ENCODE data around the gene TENM3.
"Not testable (repeated sequence)": the region's sequence is repeated elsewhere in the genome, so short reads cannot be mapped to it uniquely, and the experiment has no call there.

The TENM3 gene

DNA sequence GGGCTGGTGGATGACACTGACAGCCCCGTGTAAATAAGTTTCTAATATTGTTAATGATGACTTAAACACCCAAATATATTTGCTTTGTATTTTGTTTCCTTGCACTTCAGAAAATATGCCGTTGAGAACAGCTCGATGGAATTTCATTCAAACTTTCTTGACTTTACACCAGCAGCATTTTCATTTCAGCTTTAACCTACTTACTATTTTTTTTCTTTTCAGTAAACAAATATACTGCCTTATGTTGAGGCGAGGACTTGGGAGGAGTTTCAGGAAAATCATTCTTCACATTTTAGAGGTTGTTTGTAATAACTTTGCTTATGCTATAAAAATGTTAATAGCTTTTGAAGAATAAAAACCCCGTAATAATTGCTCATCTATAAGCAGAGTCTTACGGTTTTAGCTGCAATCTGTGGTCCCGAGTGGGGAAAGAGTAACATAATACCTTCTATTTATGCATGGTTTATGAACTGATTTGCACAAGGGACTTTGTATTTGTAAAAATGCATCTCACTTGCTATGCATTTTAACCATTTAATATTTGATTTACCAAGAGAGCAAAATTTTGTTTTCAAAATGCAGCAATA is 14.1 kb upstream of the TENM3 start:
- no peak for DNase-seq

GRCh38 chr4:182230256-182230655 is 12.9 kb upstream of the TENM3 start:
- DNase-seq: no peak

DNA sequence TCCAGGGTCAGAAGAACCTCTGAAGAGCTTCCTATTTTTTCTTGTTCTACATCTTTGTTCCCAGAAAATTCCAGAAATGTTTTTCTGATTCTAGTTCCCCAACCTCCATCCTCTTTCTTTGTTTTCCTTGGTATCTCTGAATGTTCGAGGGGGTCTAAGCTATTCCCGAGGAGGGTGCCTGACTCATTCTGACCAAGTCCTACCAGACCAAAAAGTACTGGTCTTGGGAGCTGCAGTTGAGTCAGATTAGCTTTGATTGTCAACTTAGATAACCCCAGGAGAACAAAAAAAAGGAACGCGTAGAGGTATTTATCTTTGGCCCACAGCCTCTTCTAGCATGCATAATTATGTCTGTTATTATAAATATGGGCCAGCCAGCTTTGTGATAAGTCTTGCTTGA is 12.1 kb upstream of the TENM3 start:
- no peak for DNase-seq

- DNase-seq: no peak
Observed at GRCh38 chr4:182231496-182231895, 11.7 kb upstream of the TENM3 start.

GRCh38 chr4:182233310-182234090 is 9.7 kb upstream of the TENM3 start:
- no peak for DNase-seq

DNA sequence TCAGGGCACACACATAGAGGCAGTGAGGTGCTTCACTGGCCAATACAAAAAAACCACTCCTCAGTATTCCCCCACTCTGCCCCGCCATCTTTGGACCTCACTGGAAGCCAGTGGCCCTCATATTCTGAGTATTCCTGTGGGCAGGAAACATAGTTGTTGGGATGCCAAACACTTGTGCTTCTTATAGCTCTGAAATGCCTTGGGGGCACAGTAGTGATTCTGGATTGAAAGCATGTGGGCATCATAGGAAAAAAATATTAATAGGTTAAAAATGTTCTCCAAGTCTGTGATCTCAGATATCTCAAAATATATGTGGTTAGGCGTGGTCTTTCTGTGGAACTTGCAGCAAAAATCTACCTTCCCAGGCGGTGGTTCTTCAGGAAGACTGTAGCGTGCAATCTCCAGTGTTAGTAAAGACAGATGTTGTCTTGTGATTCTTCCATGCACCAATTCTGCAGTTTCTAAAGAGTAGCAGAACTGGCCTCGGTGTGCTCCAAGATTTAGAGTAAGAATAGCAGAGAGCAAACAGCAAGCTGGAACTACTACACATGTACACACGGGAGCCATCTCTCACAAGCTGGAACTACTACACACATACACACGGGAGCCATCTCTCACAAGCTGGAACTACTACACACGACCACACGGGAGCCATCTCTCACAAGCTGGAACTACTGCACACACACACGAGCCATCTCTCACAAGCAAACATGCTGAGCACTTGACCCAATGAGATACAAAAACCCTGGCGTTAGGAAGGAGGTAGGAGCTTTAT is 8.0 kb upstream of the TENM3 start:
- no peak for DNase-seq

- no peak for DNase-seq
Observed at GRCh38 chr4:182236186-182236585, 7.0 kb upstream of the TENM3 start.

GRCh38 chr4:182237010-182237409 is 6.2 kb upstream of the TENM3 start:
- not testable (repeated sequence) for DNase-seq

DNA sequence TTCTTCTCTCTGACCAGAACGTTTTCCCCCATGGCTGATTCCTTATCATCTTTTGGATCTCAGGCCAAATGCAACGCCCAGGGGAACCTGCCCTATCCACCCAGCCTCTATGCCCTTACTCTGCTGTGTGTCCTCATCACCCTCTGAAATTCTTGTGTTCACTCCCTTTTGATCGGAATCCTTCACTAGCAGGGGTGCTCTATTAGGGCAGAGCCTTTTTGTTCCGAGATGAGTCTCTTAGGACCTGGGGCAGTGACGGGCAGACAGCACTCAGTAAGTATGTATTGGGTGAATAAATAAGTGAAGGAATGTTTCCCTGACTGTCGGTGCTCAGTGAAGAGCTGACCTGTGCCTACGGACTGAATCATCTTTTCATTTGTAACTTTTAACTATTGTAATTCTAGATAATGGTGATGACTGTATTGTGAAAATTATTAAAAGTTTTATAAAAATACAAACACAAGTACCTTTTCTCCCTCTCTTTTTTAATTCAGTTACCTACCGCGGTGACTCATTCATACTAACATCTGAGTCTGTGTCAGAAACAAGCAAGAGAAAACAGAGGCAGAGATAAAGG is 4.8 kb upstream of the TENM3 start:
- DNase-seq: no peak

DNA sequence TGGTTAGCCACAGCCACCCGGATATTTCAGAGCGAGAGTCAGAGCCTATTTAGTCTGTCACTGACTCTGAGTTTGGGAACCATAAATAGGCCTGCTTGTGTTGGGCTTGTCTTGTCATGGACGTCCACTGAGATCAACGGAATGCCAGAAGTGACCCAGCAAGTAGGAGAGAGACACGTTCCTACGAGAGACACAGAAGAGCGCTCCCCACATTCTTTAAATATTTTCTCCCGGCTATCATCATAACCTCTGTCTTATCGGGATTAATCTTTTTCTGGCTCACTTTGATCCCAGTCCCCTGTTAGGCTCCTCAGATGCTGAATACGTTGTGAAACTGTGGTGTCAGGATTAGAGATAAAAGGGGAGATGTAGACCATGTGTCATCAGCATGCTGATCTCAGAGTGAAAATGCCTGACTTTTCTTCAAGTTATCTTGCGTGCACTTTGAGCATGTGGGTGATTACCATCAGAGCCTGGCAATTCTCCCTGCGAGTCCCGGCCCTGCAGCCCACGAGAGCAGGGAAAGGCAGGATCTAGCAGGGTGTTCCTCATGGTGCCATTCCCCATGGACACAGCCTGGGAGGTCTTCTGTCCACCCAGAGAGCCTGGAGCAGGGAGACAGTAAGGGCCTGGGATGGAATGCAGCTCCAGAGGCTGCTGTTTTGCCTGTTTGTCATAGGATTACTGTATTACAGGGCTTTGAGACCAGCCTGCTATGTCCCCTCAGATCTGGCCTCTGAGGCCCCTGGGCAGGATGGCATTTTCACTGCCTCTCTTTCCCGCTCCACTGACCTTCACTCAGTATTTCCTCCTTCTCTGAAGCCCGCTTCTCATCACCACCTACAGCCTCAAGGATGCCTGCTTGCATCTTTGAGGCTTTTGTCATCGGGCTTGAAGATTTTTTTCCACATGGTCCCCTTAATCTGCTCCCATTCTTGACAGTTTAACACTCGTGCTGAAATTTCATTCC is 2.8 kb upstream of the TENM3 start:
- no peak for DNase-seq

DNA sequence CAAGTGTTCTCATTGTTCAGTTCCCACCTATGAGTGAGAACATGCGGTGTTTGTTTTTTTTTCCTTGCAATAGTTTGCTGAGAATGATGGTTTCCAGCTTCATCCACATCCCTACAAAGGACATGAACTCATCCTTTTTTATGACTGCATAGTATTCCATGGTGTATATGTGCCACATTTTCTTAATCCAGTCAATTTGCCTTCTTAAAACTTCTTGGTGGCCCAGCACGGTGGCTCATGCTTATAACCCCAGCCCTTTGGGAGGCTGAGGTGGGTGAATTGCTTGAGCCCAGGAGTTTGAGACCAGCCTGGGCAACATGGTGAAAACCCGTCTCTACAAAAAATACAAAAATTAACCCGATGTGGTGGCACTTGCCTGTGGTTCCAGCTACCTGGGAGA is 942 bp upstream of the TENM3 start:
- DNase-seq: not testable (repeated sequence)

- no peak for DNase-seq
Observed at GRCh38 chr4:182242787-182243186, 415 bp upstream of the TENM3 start.

DNA sequence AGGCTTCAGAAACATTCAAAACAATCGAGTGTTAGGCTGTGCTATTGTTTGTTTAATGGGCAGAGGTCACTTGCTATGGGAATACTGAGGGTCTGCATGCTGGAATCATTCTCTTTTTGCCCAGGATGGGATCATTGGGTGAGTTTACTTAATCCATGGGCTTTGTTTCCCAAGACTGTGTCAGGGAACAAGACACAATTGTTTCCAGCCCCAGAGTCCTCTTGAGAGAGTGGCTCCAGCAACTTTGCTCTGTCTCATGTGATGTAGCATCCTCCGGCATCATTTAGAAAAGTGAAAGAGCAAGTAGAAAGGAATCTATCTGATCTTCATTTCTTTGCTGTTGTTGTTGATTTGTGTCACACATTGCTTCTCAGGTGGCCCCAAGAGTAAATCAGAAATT is 1.8 kb downstream of the TENM3 start:
- no peak for DNase-seq

GRCh38 chr4:182245541-182246215 is 2.5 kb downstream of the TENM3 start:
- DNase-seq: no peak

DNA sequence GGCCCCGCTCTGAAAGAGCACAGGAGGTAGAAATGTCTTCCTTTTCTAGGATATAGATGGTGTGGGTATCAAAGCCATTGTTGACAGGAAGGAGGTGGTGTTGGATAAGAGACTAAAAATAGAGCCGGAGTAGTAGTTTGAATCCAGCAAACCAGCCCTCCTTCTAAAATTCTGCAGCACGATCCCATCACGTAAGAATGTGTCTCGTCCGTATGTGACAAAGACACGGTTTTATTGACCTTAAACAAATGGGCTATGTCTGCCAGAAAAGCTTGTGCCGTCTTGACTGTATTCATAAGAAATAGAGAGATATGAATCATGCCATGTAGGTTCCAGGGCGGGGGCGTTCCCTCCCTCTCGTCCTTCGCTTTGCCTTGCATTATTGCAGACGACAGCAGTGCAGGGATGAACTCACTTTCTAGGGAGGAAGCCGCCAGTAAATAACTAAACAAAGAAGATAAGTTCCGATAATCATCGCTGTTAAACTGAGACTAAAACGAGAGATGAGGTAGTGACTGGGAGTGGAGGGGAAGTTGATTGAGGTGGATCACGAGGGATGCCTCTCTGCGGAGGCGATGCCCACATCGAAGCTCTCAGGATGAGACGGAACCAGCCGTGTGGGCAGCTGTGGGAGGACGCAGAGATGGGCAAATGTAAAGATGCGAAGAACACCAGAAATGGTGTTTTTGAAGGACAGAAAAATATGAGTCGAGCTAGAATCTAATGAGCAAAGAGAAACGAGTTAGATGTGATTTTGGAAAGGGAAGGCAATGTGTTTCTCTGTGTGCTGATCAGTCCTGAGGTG is 3.4 kb downstream of the TENM3 start:
- DNase-seq: no peak

DNA sequence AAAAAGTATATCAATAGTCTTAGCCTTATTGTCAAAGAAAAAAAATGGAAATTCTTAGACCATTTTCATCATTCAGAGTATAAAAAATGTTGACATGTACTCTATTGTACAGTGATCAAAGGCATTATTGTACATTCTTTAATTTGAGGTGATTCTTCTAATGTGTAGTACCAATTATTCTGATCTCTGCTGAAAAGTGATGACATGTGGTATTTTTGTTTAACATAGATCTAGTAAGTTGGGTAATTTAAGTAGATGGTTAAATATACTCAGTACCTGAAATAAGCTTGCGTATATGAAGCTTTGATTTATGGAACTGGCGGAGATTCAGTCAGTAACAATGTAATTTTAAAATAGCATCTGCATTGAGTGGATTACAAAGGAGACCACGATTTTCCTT is 5.1 kb downstream of the TENM3 start:
- DNase-seq: no peak

GRCh38 chr4:182250446-182250845 is 7.2 kb downstream of the TENM3 start:
- DNase-seq: no peak

GRCh38 chr4:182251116-182251515 is 7.9 kb downstream of the TENM3 start:
- DNase-seq: no peak

GRCh38 chr4:182252220-182252619 is 9.0 kb downstream of the TENM3 start:
- DNase-seq: no peak

- DNase-seq: no peak
Observed at GRCh38 chr4:182254026-182254780, 11.0 kb downstream of the TENM3 start.
